ENCODE data around the gene TNK2.
A peak's percentile ranks its signal among the peaks of the same experiment; 100 is the strongest.
"Not testable (repeated sequence)": the region's sequence is repeated elsewhere in the genome, so short reads cannot be mapped to it uniquely, and the experiment has no call there.

Gene TNK2

GRCh38 chr3:195907934-195908693, at the start of gene TNK2:
Gene TNK2, minus strand, starts transcription at chr3:195908551. Its CDS starts 19,963 bp downstream, at chr3:195888588.
- no peak for DNase-seq
- in situ Hi-C loops (cut with HindIII; ENCODE audit: low pct_ligation_motif_present, low pct_unique_long_range_greater_than_20kb, low sequenced_read_pairs) = no loop called here

- DNase-seq = no peak
- in situ Hi-C loops (cut with HindIII; ENCODE audit: low pct_ligation_motif_present, low pct_unique_long_range_greater_than_20kb, low sequenced_read_pairs) = no loop called here
Measured at GRCh38 chr3:195956577-195956976, 48.2 kb upstream of the TNK2 start.

- in situ Hi-C loops (cut with HindIII; ENCODE audit: low pct_ligation_motif_present, low pct_unique_long_range_greater_than_20kb, low sequenced_read_pairs) = not testable (repeated sequence)
Measured at GRCh38 chr3:195955416-195955841, 47.1 kb upstream of the TNK2 start.

GRCh38 chr3:195954752-195955119, 46.4 kb upstream of the TNK2 start:
- DNase-seq; in situ Hi-C loops (cut with HindIII; ENCODE audit: low pct_ligation_motif_present, low pct_unique_long_range_greater_than_20kb, low sequenced_read_pairs): not testable (repeated sequence)

More at GRCh38 chr3:195955416-195955841, 47.1 kb upstream of the TNK2 start:
- not testable (repeated sequence) for DNase-seq

GRCh38 chr3:195954052-195954751, 45.9 kb upstream of the TNK2 start:
- in situ Hi-C loops (cut with HindIII; ENCODE audit: low pct_ligation_motif_present, low pct_unique_long_range_greater_than_20kb, low sequenced_read_pairs) = not testable (repeated sequence)
- DNase-seq = peak; percentile 31

- in situ Hi-C loops (cut with HindIII; ENCODE audit: low pct_ligation_motif_present, low pct_unique_long_range_greater_than_20kb, low sequenced_read_pairs); DNase-seq: not testable (repeated sequence)
Measured at GRCh38 chr3:195952590-195952989, 44.2 kb upstream of the TNK2 start.

GRCh38 chr3:195951443-195952177, 43.3 kb upstream of the TNK2 start:
- in situ Hi-C loops (cut with HindIII; ENCODE audit: low pct_ligation_motif_present, low pct_unique_long_range_greater_than_20kb, low sequenced_read_pairs); DNase-seq: not testable (repeated sequence)

GRCh38 chr3:195950731-195951130, 42.4 kb upstream of the TNK2 start:
- in situ Hi-C loops (cut with HindIII; ENCODE audit: low pct_ligation_motif_present, low pct_unique_long_range_greater_than_20kb, low sequenced_read_pairs); DNase-seq: not testable (repeated sequence)

GRCh38 chr3:195950164-195950563, 41.8 kb upstream of the TNK2 start:
- DNase-seq; in situ Hi-C loops (cut with HindIII; ENCODE audit: low pct_ligation_motif_present, low pct_unique_long_range_greater_than_20kb, low sequenced_read_pairs): not testable (repeated sequence)

GRCh38 chr3:195946910-195947699, 38.8 kb upstream of the TNK2 start:
- DNase-seq; in situ Hi-C loops (cut with HindIII; ENCODE audit: low pct_ligation_motif_present, low pct_unique_long_range_greater_than_20kb, low sequenced_read_pairs): not testable (repeated sequence)

GRCh38 chr3:195941265-195941815, 33.0 kb upstream of the TNK2 start:
- in situ Hi-C loops (cut with HindIII; ENCODE audit: low pct_ligation_motif_present, low pct_unique_long_range_greater_than_20kb, low sequenced_read_pairs); DNase-seq: not testable (repeated sequence)

- in situ Hi-C loops (cut with HindIII; ENCODE audit: low pct_ligation_motif_present, low pct_unique_long_range_greater_than_20kb, low sequenced_read_pairs); DNase-seq: not testable (repeated sequence)
Measured at GRCh38 chr3:195940806-195941205, 32.5 kb upstream of the TNK2 start.

- in situ Hi-C loops (cut with HindIII; ENCODE audit: low pct_ligation_motif_present, low pct_unique_long_range_greater_than_20kb, low sequenced_read_pairs); DNase-seq: not testable (repeated sequence)
Measured at GRCh38 chr3:195939526-195940470, 31.4 kb upstream of the TNK2 start.

- in situ Hi-C loops (cut with HindIII; ENCODE audit: low pct_ligation_motif_present, low pct_unique_long_range_greater_than_20kb, low sequenced_read_pairs); DNase-seq: not testable (repeated sequence)
Measured at GRCh38 chr3:195933044-195933430, 24.7 kb upstream of the TNK2 start.

GRCh38 chr3:195932418-195933043, 24.2 kb upstream of the TNK2 start:
- DNase-seq = no peak
- in situ Hi-C loops (cut with HindIII; ENCODE audit: low pct_ligation_motif_present, low pct_unique_long_range_greater_than_20kb, low sequenced_read_pairs) = no loop called here

GRCh38 chr3:195931582-195932273, 23.4 kb upstream of the TNK2 start:
- no peak for DNase-seq
- in situ Hi-C loops (cut with HindIII; ENCODE audit: low pct_ligation_motif_present, low pct_unique_long_range_greater_than_20kb, low sequenced_read_pairs) = no loop called here
